Panc1 (cell line): ENCODE data around the gene SLC9C1. TPM values are rescaled to one million over a fixed set of nuclear protein-coding genes. Genes with fewer than 3 reads are reported as not detected.

Experiments used
- ATAC-seq: fragments of 200-7000 bp; cut with Tn5 transposase; 2 replicates; pipeline ENCODE4 v1.9.1; 2020; ENCODE audit warnings: mild to moderate bottlenecking, moderate library complexity
- BruUV-seq: library from RNA; stranded (reverse); fragments of 400-500 nt; replicated peaks from 2 replicates; lab custom pipeline; 2021; lab: Mats Ljungman, UMichigan
- CTCF ChIA-PET: fragments of 300-600 bp; sonication (Branson Sonifier 250); formaldehyde crosslinking; loops from one replicate; lab custom pipeline; 2022; ENCODE audit warnings: antibody characterized with exemption; lab: Charles Lee
- POLR2A ChIA-PET: fragments of 300-600 bp; sonication (Branson Sonifier 250); formaldehyde crosslinking; loops from one replicate; lab custom pipeline; 2022; ENCODE audit warnings: antibody characterized with exemption; lab: Charles Lee
- DNase-seq: peaks from one replicate; pipeline ENCODE4 v3.0.0-alpha.2; 2010; ENCODE audit warnings: low read depth, low spot score
- H3K27ac ChIP-seq: 2 replicates; pipeline ENCODE4 v1.5.1; 2011; ENCODE audit warnings: mild to moderate bottlenecking, low read length, inconsistent platforms
- H3K27me3 ChIP-seq: fragments of 200-500 bp; sonication (Bioruptor generic); 2 replicates; pipeline ENCODE4 v1.6.0; 2014; ENCODE audit warnings: low read length, inconsistent platforms; ENCODE audit not compliant: control insufficient read depth, insufficient read depth
- H3K36me3 ChIP-seq: fragments of 200-500 bp; sonication (Bioruptor generic); 2 replicates; pipeline ENCODE4 v1.5.1; 2014; ENCODE audit warnings: inconsistent platforms, mild to moderate bottlenecking, low read length, moderate library complexity; ENCODE audit not compliant: control insufficient read depth, insufficient read depth
- H3K4me1 ChIP-seq: 2 replicates; pipeline ENCODE4 v1.5.1; 2011; ENCODE audit warnings: inconsistent platforms, mild to moderate bottlenecking, low read length, moderate library complexity; ENCODE audit not compliant: control insufficient read depth, insufficient read depth
- H3K4me3 ChIP-seq, 2 experiments: 2 replicates each; pipeline ENCODE4 v1.5.1; 2011 to 2012; ENCODE audit warnings: low read depth in 2 of 2, low read length in 2 of 2, mild to moderate bottlenecking in 2 of 2, inconsistent platforms in 1 of 2, moderate library complexity in 1 of 2
- H3K9me3 ChIP-seq: fragments of 200-500 bp; sonication (Bioruptor generic); 2 replicates; pipeline ENCODE4 v1.5.1; 2014; ENCODE audit warnings: low read depth, mild to moderate bottlenecking, inconsistent platforms, low read length, moderate library complexity; ENCODE audit not compliant: control insufficient read depth, insufficient read depth
- POLR2AphosphoS5 ChIP-seq: IDR thresholded peaks from 2 replicates; pipeline ENCODE4 v1.6.1; 2012; ENCODE audit warnings: mild to moderate bottlenecking, low read depth, low read length, moderate library complexity
- SIN3A ChIP-seq: IDR thresholded peaks from 2 replicates; pipeline ENCODE4 v1.6.1; 2012; ENCODE audit warnings: low read depth, mild to moderate bottlenecking, low read length, moderate library complexity, borderline replicate concordance; ENCODE audit not compliant: insufficient read depth
- TCF7L2 ChIP-seq: IDR thresholded peaks from 2 replicates; pipeline ENCODE4 v1.6.1; 2011; ENCODE audit warnings: mild to moderate bottlenecking, low read depth, low read length, inconsistent platforms
- in situ Hi-C: cut with HindIII; loops from 2 replicates; pipeline ENCODE4 v1.10.0; 2016; ENCODE audit warnings: low sequenced_read_pairs, low pct_unique_long_range_greater_than_20kb
- intact Hi-C: fragments of 100-400 bp; cut with micrococcal nuclease; formaldehyde crosslinking; loops from one replicate; pipeline ENCODE4 v1.10.0; 2022; ENCODE audit not compliant: unreplicated experiment
- total RNA-seq: library from RNA; stranded (reverse); gene quantifications from one replicate; pipeline ENCODE4 v1.2.1, GENCODE V29; 2021; ENCODE audit not compliant: unreplicated experiment
- TF ChIP-seq, protein P1 (sequence below), 2 experiments: IDR thresholded peaks; 2 replicates each; pipeline ENCODE4 v1.6.1; 2011 to 2012; ENCODE audit warnings: low read depth in 2 of 2, control low read depth in 1 of 2, low read length in 1 of 2, mild to moderate bottlenecking in 1 of 2, moderate library complexity in 1 of 2; ENCODE audit not compliant: insufficient read depth in 1 of 2
- TF ChIP-seq, protein P2 (sequence below): fragments of 450-650 bp; IDR thresholded peaks from 2 replicates; pipeline ENCODE4 v1.5.1; 2017; ENCODE audit warnings: mild to moderate bottlenecking

Gene SLC9C1
- total RNA-seq, 1 experiment from 2014 or later: not detected

DNA sequence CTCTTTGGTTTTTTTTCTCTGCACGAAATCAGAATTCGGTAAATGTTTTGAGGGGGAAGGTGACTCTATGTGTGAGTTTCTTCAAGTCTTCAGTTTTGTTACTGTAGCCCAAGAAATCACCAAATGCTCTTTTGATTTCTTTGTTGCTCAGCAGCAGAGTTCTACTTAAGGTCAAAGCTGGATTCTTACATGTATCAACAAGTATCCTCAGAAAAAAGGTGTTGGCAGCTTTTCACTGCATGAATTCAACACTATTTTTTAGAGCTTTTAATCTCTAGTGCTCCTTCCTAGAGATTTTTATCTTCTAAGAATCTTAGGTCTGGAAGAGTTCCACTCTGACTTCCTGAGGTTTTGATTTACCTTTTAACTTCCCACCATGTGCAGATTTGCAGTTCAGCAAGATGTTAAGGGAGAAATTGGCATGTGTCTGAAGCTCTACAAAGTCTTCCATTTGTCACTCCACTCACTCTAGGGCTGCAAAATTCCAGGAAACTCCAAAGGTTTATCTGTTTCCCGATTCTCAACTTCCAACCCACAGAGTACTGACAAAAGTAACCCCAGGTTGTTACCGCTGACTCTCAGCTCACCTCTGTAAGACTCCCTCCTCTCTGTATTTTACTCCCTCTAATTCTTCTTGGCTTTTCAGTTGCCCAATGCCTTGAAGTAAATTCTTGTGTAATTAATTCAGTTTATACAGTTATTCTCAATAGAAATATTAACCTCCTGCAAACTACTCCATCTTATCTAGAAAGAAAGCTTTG lies 25.7 kb upstream of the SLC9C1 start:
- ATAC-seq (no peak), DNase-seq (no peak)
- TF ChIP-seq POLR2AphosphoS5: no peak
- TF ChIP-seq, protein P1, sequence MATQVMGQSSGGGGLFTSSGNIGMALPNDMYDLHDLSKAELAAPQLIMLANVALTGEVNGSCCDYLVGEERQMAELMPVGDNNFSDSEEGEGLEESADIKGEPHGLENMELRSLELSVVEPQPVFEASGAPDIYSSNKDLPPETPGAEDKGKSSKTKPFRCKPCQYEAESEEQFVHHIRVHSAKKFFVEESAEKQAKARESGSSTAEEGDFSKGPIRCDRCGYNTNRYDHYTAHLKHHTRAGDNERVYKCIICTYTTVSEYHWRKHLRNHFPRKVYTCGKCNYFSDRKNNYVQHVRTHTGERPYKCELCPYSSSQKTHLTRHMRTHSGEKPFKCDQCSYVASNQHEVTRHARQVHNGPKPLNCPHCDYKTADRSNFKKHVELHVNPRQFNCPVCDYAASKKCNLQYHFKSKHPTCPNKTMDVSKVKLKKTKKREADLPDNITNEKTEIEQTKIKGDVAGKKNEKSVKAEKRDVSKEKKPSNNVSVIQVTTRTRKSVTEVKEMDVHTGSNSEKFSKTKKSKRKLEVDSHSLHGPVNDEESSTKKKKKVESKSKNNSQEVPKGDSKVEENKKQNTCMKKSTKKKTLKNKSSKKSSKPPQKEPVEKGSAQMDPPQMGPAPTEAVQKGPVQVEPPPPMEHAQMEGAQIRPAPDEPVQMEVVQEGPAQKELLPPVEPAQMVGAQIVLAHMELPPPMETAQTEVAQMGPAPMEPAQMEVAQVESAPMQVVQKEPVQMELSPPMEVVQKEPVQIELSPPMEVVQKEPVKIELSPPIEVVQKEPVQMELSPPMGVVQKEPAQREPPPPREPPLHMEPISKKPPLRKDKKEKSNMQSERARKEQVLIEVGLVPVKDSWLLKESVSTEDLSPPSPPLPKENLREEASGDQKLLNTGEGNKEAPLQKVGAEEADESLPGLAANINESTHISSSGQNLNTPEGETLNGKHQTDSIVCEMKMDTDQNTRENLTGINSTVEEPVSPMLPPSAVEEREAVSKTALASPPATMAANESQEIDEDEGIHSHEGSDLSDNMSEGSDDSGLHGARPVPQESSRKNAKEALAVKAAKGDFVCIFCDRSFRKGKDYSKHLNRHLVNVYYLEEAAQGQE (IDR thresholded peaks at IDR 0.05; ENCODE audit: insufficient read depth in 1 of 2, low read depth in 2 of 2, low read length in 1 of 2): no peak
- TF ChIP-seq, protein P2, sequence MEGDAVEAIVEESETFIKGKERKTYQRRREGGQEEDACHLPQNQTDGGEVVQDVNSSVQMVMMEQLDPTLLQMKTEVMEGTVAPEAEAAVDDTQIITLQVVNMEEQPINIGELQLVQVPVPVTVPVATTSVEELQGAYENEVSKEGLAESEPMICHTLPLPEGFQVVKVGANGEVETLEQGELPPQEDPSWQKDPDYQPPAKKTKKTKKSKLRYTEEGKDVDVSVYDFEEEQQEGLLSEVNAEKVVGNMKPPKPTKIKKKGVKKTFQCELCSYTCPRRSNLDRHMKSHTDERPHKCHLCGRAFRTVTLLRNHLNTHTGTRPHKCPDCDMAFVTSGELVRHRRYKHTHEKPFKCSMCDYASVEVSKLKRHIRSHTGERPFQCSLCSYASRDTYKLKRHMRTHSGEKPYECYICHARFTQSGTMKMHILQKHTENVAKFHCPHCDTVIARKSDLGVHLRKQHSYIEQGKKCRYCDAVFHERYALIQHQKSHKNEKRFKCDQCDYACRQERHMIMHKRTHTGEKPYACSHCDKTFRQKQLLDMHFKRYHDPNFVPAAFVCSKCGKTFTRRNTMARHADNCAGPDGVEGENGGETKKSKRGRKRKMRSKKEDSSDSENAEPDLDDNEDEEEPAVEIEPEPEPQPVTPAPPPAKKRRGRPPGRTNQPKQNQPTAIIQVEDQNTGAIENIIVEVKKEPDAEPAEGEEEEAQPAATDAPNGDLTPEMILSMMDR: no peak
- no peak for TF ChIP-seq SIN3A
- TF ChIP-seq TCF7L2: no peak
- H3K9me3 ChIP-seq: no peaks in the 10 kb centered on the region; the same call in 1 of the 2 replicates
- H3K36me3 ChIP-seq: no peaks in the 10 kb centered on the region
- POLR2A ChIA-PET: no interaction called here
- intact Hi-C loops (no loop called here), in situ Hi-C loops (no loop called here)
- no TSS peak for BruUV-seq
- H3K4me1 ChIP-seq: no peaks in the 10 kb centered on the region
- CTCF ChIA-PET: interaction anchor here (0.7 kb wide), 1 partner anchor 208 kb away, joined by 3 read pairs; no protein-coding TSS in a partner anchor
- no peak overlapping the region for H3K27ac ChIP-seq
- H3K4me3 ChIP-seq: no peak overlapping the region
- H3K27me3 ChIP-seq: peaks cover 4% of the 10 kb centered on the region; the same call in 1 of the 2 replicates

DNA sequence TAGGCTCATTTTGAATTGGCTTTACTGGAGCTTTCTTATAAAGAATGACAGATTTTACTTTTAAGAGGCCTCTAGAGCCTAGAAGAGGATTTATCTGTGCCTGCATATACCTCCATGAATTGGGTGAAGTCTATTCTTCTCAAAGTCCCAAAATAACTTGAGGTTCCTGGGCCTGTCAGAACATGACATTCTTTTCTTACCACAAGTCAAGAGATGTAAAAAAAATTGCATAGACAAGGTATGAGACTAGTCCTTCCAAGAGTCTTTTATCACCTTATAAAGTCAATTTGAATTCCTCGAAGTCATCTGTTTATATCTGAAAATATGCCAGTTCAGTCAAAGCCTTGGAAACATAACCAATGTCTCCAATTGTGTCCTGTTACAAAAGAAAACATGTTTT lies 21.8 kb upstream of the SLC9C1 start:
- intact Hi-C loops: no loop called here
- Histone ChIP-seq H3K27me3 (no peaks in the 10 kb centered on the region), H3K27ac (no peak overlapping the region), H3K4me1 (no peaks in the 10 kb centered on the region), H3K9me3 (no peaks in the 10 kb centered on the region; the same call in 1 of the 2 replicates), H3K4me3 (no peak overlapping the region), H3K36me3 (no peaks in the 10 kb centered on the region)
- DNase-seq: no peak
- ATAC-seq: no peak
- ChIA-PET POLR2A (no interaction called here), CTCF (no interaction called here)
- no TSS peak for BruUV-seq
- in situ Hi-C loops: no loop called here
- no peak for TF ChIP-seq SIN3A
- no peak for TF ChIP-seq POLR2AphosphoS5
- TF ChIP-seq, protein P1 (IDR thresholded peaks at IDR 0.05; ENCODE audit: insufficient read depth in 1 of 2, low read depth in 2 of 2, low read length in 1 of 2): no peak
- TF ChIP-seq, protein P2: no peak
- no peak for TF ChIP-seq TCF7L2
